OCI-LY7 (cell line): ENCODE results near the gene MTUS2. TPM values are rescaled to one million over a fixed set of nuclear protein-coding genes. Genes with fewer than 3 reads are reported as not detected.

Experiments used
- BruUV-seq: library from RNA; stranded (reverse); fragments of 400-500 nt; replicated peaks from 2 replicates; lab custom pipeline; 2021; lab: Mats Ljungman, UMichigan
- CTCF ChIA-PET: fragments of 300-600 bp; sonication (Branson Sonifier 250); formaldehyde crosslinking; loops from one replicate; lab custom pipeline; 2022; ENCODE audit warnings: antibody characterized with exemption; ENCODE audit not compliant: unreplicated experiment; lab: Charles Lee
- POLR2A ChIA-PET: fragments of 300-600 bp; sonication (Branson Sonifier 250); formaldehyde crosslinking; loops from one replicate; lab custom pipeline; 2022; ENCODE audit warnings: antibody characterized with exemption; lab: Charles Lee
- DNase-seq: peaks from one replicate; pipeline ENCODE4 v3.0.0-alpha.2; 2015; ENCODE audit warnings: low spot score
- H2AFZ ChIP-seq: fragments of 200-600 bp; sonication (generic), shearing (Covaris generic); 2 replicates; pipeline ENCODE4 v1.6.1; 2014; ENCODE audit warnings: mild to moderate bottlenecking, antibody characterized with exemption, low read length, moderate library complexity
- H3K27ac ChIP-seq: fragments of 200-600 bp; sonication (generic); 2 replicates; pipeline ENCODE4 v1.5.1; 2014; ENCODE audit warnings: mixed run types, low read depth, mild to moderate bottlenecking, moderate library complexity, low read length, inconsistent platforms; ENCODE audit not compliant: poor library complexity, severe bottlenecking
- H3K36me3 ChIP-seq: fragments of 200-600 bp; sonication (generic); 2 replicates; pipeline ENCODE4 v1.6.1; 2014; ENCODE audit warnings: mild to moderate bottlenecking, antibody characterized with exemption, low read length, moderate library complexity, mixed read lengths; ENCODE audit not compliant: insufficient read depth
- H3K4me1 ChIP-seq: fragments of 200-600 bp; sonication (generic); 2 replicates; pipeline ENCODE4 v1.5.1; 2014; ENCODE audit warnings: mild to moderate bottlenecking, low read length; ENCODE audit not compliant: insufficient read depth, poor library complexity, severe bottlenecking
- H3K4me2 ChIP-seq: fragments of 200-600 bp; sonication (generic); 2 replicates; pipeline ENCODE4 v1.6.1; 2014; ENCODE audit warnings: mild to moderate bottlenecking, low read length
- H3K4me3 ChIP-seq: fragments of 200-600 bp; sonication (generic); 2 replicates; pipeline ENCODE4 v1.5.1; 2014; ENCODE audit warnings: mild to moderate bottlenecking, low read depth, low read length; ENCODE audit not compliant: poor library complexity, severe bottlenecking
- H3K79me2 ChIP-seq: fragments of 200-600 bp; sonication (generic); 2 replicates; pipeline ENCODE4 v1.6.1; 2016; ENCODE audit warnings: low read depth, mild to moderate bottlenecking, low read length, moderate library complexity, mixed read lengths; ENCODE audit not compliant: insufficient read depth
- H3K9me2 ChIP-seq: fragments of 200-600 bp; sonication (generic); 2 replicates; pipeline ENCODE4 v1.6.1; 2016; ENCODE audit warnings: mild to moderate bottlenecking, low read length, mixed read lengths; ENCODE audit not compliant: insufficient read depth
- H3K9me3 ChIP-seq: fragments of 200-600 bp; sonication (generic); 2 replicates; pipeline ENCODE4 v1.6.1; 2014; ENCODE audit warnings: mild to moderate bottlenecking, mixed run types, low read length, mixed read lengths
- H4K20me1 ChIP-seq: fragments of 200-600 bp; sonication (generic); 2 replicates; pipeline ENCODE4 v1.6.1; 2014; ENCODE audit warnings: mild to moderate bottlenecking, antibody characterized with exemption, low read length, moderate library complexity, mixed read lengths; ENCODE audit not compliant: insufficient read depth
- EZH2phosphoT487 ChIP-seq: fragments of 200-600 bp; sonication (generic); IDR thresholded peaks from 2 replicates; pipeline ENCODE4 v1.6.1; 2018; ENCODE audit warnings: low read depth, borderline replicate concordance, mild to moderate bottlenecking, mixed run types, antibody characterized with exemption, low read length, moderate library complexity, mixed read lengths
- intact Hi-C: fragments of 100-400 bp; cut with micrococcal nuclease; formaldehyde crosslinking; loops from one replicate; pipeline ENCODE4 v1.10.0; 2022; ENCODE audit not compliant: unreplicated experiment
- total RNA-seq, 2 experiments: library from RNA; depleted of rRNA in 1 of 2; stranded (reverse); fragments of >200 nt in 1 of 2; shearing (Covaris generic) in 1 of 2; gene quantifications; 2 replicates each; pipeline ENCODE4 v1.2.3, GENCODE V29; 2014 to 2022
- TF ChIP-seq, protein P1 (sequence below): fragments of 200-600 bp; sonication (generic); conservative IDR thresholded peaks from 2 replicates; pipeline ENCODE4 v1.5.1; 2014; ENCODE audit warnings: mild to moderate bottlenecking, antibody characterized with exemption, low read length, moderate library complexity, mixed read lengths

MTUS2 gene
- total RNA-seq, 2 experiments from 2014 or later = 0.16 to 9.8 TPM

DNA sequence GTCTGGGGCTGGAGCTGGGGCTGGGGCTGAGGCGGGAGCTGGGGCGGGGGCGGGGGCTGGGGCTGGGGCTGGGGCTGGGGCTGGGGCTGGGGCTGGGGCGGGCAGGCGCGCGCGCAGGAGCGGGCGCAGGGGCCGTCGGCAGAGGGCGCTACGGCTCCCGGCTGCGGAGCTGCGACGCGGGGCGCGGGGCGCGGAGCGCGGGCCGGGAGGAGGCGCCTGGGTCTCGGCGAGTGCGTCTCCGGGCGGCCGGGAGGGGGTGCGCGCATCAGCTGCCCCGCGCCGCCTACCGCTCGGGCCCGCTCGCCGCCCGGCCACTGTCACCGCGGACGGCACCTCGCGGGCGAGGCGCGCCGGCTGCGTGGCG, 422 bp upstream of the MTUS2 start:
- Histone ChIP-seq H4K20me1 (no peaks in the 10 kb centered on the region), H3K4me2 (no peak overlapping the region), H3K36me3 (no peaks in the 10 kb centered on the region), H3K4me1 (no peaks in the 10 kb centered on the region), H2AFZ (no peak overlapping the region), H3K9me3 (no peaks in the 10 kb centered on the region), H3K27ac (no peak overlapping the region), H3K79me2 (no peaks in the 10 kb centered on the region), H3K4me3 (no peak overlapping the region), H3K9me2 (no peaks in the 10 kb centered on the region)
- ChIA-PET POLR2A (no interaction called here), CTCF (no interaction called here)
- TF ChIP-seq, protein P1, sequence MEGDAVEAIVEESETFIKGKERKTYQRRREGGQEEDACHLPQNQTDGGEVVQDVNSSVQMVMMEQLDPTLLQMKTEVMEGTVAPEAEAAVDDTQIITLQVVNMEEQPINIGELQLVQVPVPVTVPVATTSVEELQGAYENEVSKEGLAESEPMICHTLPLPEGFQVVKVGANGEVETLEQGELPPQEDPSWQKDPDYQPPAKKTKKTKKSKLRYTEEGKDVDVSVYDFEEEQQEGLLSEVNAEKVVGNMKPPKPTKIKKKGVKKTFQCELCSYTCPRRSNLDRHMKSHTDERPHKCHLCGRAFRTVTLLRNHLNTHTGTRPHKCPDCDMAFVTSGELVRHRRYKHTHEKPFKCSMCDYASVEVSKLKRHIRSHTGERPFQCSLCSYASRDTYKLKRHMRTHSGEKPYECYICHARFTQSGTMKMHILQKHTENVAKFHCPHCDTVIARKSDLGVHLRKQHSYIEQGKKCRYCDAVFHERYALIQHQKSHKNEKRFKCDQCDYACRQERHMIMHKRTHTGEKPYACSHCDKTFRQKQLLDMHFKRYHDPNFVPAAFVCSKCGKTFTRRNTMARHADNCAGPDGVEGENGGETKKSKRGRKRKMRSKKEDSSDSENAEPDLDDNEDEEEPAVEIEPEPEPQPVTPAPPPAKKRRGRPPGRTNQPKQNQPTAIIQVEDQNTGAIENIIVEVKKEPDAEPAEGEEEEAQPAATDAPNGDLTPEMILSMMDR = no peak
- no peak for TF ChIP-seq EZH2phosphoT487
- no TSS peak for BruUV-seq
- intact Hi-C loops = no loop called here
- no peak for DNase-seq

DNA sequence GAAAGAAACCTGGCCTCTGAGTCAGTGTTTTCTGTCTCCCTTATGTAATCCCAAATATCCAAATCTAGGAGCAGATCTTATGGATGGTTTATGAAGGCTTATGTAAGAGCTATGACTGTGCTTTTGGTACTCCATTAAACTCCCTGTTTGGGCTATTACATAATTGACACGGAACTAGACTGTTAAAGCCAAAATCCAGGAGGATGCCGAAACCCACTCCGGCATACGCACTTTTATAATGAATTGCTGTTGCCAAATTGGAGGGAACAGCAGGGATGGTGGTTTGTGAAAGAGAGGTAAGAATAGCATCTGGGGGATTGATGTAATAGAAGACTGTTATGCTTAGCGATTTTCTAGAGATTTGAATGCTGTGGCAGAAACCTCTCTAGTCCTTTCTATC, 2.0 kb downstream of the MTUS2 start:
- Histone ChIP-seq H3K4me1 (no peaks in the 10 kb centered on the region), H3K9me2 (no peaks in the 10 kb centered on the region), H3K36me3 (no peaks in the 10 kb centered on the region), H3K27ac (no peak overlapping the region), H3K4me2 (no peak overlapping the region), H2AFZ (no peak overlapping the region), H3K9me3 (no peaks in the 10 kb centered on the region), H3K79me2 (no peaks in the 10 kb centered on the region), H3K4me3 (no peak overlapping the region), H4K20me1 (no peaks in the 10 kb centered on the region)
- DNase-seq = no peak
- intact Hi-C loops = no loop called here
- POLR2A ChIA-PET = no interaction called here
- TF ChIP-seq, protein P1 = no peak
- no peak for TF ChIP-seq EZH2phosphoT487
- no TSS peak for BruUV-seq
- CTCF ChIA-PET = no interaction called here

DNA sequence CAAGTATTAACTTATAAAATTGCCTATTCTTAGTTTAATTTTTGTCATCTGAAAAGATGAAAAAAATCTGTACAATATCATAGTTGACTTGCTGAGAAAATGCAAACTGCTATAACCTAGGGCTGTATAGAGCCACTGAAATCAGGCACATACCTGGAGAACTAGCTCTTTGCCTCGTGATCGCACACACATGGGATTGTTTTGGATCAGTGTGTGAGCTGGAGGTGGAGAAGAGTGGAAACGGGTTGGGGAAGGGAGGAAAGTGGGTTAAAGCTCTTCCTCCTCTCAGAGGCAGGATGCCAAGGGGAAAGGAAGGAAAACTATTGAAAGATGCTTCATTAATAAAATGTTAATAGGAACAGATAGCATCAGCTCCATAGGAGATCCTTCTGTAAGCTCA, 2.7 kb downstream of the MTUS2 start:
- Histone ChIP-seq H3K9me2 (no peaks in the 10 kb centered on the region), H3K79me2 (no peaks in the 10 kb centered on the region), H3K9me3 (no peaks in the 10 kb centered on the region), H3K4me2 (no peak overlapping the region), H2AFZ (no peak overlapping the region), H4K20me1 (no peaks in the 10 kb centered on the region), H3K4me1 (no peaks in the 10 kb centered on the region), H3K4me3 (no peak overlapping the region), H3K36me3 (no peaks in the 10 kb centered on the region), H3K27ac (no peak overlapping the region)
- no peak for TF ChIP-seq EZH2phosphoT487
- TF ChIP-seq, protein P1 = no peak
- intact Hi-C loops = no loop called here
- ChIA-PET CTCF (no interaction called here), POLR2A (no interaction called here)
- no TSS peak for BruUV-seq
- no peak for DNase-seq
